ENCODE data around the gene DLX3.

The DLX3 gene

GRCh38 chr17:50022463-50023130 is 27.6 kb upstream of the DLX3 start:
- DNase-seq: no peak

- no peak for DNase-seq
Measured at GRCh38 chr17:50021681-50022370, 26.8 kb upstream of the DLX3 start.

- DNase-seq: no peak
Measured at GRCh38 chr17:50020841-50021599, 26.0 kb upstream of the DLX3 start.

- no peak for DNase-seq
Measured at GRCh38 chr17:50018909-50019308, 23.9 kb upstream of the DLX3 start.

DNA sequence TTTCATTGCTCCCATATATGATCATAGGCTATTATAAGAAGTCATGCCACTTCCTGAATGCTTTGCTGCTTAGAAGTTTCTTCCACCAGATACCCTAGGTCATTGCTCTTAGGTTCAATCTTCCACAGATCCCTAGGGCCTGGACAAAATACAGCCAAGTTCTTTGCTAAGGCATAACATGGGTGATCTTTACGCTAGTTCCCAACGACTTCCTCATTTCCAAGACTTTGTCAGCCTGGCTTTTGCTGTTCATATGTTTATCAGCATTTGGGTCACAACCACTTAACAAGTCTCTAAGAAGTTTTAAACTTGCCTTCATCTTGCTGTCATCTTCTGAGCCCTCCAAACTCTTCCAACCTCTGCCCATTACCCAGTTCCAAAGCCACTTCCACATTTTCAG is 20.1 kb upstream of the DLX3 start:
- no peak for DNase-seq

- no peak for DNase-seq
Measured at GRCh38 chr17:50014471-50015088, 19.6 kb upstream of the DLX3 start.

DNA sequence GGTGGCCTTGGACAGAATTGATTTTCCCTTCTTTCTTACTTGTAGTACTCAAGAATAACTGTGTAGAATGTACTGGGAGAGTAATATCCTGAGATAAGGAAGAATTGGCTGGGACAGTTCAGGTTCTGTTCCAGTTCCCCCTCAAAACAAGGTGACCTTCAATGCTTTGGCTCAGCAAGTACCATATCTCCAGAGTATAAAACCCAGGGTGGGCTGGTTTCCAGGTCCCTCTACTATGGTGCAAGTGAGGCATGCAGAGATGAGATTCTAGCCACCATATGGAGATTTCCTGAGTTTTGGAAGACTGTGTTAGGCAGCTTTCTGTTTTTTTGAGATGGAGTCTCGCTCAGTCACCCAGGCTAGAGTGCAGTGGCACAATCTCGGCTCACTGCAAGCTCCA is 18.1 kb upstream of the DLX3 start:
- no peak for DNase-seq

GRCh38 chr17:50009282-50009681 is 14.3 kb upstream of the DLX3 start:
- DNase-seq: no peak

- no peak for DNase-seq
Measured at GRCh38 chr17:50003911-50004310, 8.9 kb upstream of the DLX3 start.

DNA sequence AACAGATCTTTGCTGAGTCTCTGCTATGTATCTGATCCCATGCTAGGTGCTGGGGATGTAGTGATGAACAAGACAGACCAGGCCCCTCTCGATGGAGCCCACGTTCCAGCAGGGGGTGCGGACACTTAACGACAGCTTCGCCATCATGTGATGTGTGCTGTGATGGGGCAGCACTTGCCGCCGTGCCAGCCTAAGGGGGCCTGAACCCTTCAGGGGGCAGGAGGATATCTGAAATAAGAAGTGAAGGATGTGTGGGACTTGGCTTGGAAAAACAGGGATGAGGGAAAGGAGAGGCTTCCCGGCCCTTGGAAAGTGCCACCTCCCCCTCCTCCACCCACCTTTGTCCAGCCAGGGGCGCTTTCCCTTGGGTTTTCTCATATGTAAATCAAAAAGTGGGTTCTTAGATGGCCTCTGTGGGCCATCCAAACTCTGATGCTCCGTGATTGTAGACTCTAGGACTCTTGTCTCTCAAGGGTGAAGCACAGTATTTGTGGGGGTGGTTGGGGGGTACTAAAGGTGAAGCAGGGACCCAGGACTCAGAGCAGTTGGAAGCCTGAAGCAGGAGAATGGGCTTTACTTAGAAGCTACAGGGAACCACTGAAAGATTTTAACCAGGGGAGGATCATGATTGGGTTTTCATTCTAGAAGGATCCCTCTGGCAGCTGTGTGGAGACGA is 4.0 kb upstream of the DLX3 start:
- no peak for DNase-seq

- no peak for DNase-seq
Measured at GRCh38 chr17:49997773-49998703, 3.0 kb upstream of the DLX3 start.

DNA sequence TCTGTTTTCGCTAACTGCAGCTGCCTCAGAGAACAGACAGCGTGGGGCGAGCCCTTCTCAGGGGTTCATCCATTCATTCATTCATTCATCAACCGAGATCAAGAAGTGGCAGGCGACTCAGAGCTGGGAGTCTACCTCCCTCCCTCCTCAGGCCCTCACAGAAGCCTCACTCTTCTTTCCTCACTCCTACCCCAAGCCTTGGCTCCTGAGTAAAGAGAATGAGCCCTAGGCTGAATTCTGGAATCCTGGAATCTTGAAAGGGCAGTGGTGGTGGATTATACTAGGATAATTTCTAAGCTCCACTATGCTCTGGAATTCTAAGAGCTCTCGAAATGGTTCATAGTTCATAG is 2.3 kb upstream of the DLX3 start:
- DNase-seq: no peak

DNA sequence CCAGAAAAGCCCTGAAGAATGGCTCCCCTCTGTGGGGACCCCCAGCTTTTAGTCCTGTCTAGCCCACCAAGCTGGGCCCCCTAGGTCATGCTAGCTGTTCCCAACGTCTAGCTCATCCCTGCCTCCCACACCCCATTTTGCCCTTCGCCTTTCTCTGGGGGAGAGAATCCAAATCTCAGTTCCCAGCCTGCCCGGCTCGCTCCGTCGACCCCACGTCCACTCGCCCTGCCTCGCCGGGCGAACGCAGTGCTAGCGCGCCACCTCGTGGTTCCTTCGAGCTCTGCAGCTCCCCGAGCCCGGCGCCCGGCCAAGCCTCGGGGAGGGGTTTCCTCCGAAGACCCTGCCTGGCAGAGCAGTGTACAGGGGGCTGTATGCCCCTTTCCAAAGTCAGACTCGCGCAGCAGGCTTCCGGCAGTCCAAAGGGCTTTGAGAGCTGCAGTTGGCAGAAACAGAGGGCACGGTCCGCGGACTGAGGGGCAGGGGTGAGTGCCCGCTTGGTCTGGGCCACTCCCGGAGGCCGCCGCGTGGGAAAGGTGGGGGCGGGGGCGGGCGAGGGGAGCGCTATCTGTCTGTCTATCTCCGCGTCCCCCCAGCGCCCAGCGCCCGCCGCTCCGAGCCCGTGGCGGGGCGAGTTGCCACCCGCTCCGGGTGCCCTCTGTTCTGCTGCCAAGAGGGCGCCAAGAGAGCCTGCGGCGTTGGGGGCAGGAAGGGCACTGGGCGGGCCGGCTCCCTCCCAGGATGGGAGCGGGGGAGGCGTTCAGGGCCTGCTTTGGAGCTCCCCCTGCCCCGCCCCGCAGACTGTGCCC is 1.7 kb upstream of the DLX3 start:
- DNase-seq: no peak

DNA sequence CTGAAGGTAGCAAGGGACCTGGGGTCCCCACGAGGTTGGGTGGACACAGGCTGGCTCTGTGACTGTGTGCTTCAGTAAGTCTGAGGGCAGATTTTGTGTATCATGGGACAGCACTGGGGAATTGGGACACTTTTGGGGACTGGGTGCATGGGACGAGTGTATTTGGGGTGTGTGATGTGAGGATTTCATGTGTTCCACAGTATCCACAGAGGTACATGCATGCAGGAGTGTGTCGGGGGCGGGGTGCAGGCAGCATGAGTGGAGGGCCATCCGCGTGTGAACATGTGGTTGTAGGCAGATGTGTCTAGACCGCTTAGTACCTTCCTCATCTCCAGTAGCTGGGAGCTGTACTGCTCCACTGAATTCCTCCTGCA is 1.1 kb upstream of the DLX3 start:
- DNase-seq: no peak

- DNase-seq: no peak
Measured at GRCh38 chr17:49994085-49995054, 654 bp downstream of the DLX3 start.

- no peak for DNase-seq
Measured at GRCh38 chr17:49993423-49994060, 1.5 kb downstream of the DLX3 start.

GRCh38 chr17:49992933-49993422 is 2.0 kb downstream of the DLX3 start:
- no peak for DNase-seq

GRCh38 chr17:49992191-49992932 is 2.7 kb downstream of the DLX3 start:
- DNase-seq: no peak

Measured in cortex of kidney (tissue), 1 donor.